Measurements from ENCODE around the gene TSPEAR. TPM values are rescaled to one million over a fixed set of nuclear protein-coding genes. Genes with fewer than 3 reads are reported as not detected.

Gene TSPEAR
- total RNA-seq, 1 experiment from 2014 or later, result not detected

DNA sequence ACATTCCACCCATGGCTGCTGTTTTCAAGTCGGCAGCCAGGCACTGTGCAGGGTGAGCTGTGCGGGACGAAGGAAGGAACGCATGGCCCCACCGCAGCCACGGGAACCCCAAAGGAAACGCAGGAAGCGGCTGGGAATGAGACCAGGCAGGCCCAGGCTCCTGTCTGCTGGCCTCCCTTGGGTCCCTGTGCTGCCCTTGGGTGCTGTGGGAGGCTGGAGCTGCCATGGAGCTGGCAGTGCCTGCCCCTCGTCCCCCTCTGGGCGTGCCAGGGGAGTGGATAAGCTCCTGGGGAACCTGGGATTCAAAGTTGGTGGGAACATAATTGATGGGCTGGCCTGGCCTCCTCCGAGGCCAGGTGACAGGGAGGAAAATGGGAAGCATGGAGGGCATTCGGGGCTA is 143.1 kb downstream of the TSPEAR start:
- Mint-ChIP-seq H3K27ac (ENCODE audit: unreplicated experiment) (no peak overlapping the region), H3K4me1 (ENCODE audit: low read depth, unreplicated experiment) (no peaks in the 10 kb centered on the region), H3K36me3 (ENCODE audit: insufficient read depth, unreplicated experiment) (no peaks in the 10 kb centered on the region), H3K9me3 (ENCODE audit: low read depth, unreplicated experiment) (peaks cover 6% of the 10 kb centered on the region), H3K4me3 (ENCODE audit: low read depth, unreplicated experiment) (no peak overlapping the region), H3K27me3 (ENCODE audit: unreplicated experiment) (peaks cover 68% of the 10 kb centered on the region)
- no TSS peak for BruUV-seq (replicated peaks)
- CTCF ChIA-PET, result no interaction called here
- intact Hi-C loops (cut with micrococcal nuclease; ENCODE audit: unreplicated experiment), result no loop called here
- TF ChIP-seq, protein P1, sequence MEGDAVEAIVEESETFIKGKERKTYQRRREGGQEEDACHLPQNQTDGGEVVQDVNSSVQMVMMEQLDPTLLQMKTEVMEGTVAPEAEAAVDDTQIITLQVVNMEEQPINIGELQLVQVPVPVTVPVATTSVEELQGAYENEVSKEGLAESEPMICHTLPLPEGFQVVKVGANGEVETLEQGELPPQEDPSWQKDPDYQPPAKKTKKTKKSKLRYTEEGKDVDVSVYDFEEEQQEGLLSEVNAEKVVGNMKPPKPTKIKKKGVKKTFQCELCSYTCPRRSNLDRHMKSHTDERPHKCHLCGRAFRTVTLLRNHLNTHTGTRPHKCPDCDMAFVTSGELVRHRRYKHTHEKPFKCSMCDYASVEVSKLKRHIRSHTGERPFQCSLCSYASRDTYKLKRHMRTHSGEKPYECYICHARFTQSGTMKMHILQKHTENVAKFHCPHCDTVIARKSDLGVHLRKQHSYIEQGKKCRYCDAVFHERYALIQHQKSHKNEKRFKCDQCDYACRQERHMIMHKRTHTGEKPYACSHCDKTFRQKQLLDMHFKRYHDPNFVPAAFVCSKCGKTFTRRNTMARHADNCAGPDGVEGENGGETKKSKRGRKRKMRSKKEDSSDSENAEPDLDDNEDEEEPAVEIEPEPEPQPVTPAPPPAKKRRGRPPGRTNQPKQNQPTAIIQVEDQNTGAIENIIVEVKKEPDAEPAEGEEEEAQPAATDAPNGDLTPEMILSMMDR (IDR thresholded peaks at IDR 0.05; ENCODE audit: unreplicated experiment), result no peak
- no peak for DNase-seq

GRCh38 chr21:44567481-44568171 is 143.7 kb downstream of the TSPEAR start:
- no peak overlapping the region for H3K27ac Mint-ChIP-seq (ENCODE audit: unreplicated experiment)
- DNase-seq, result no peak
- H3K4me1 Mint-ChIP-seq (ENCODE audit: low read depth, unreplicated experiment), result no peaks in the 10 kb centered on the region
- H3K27me3 Mint-ChIP-seq (ENCODE audit: unreplicated experiment), result peaks cover 68% of the 10 kb centered on the region
- CTCF ChIA-PET, result no interaction called here
- H3K4me3 Mint-ChIP-seq (ENCODE audit: low read depth, unreplicated experiment), result no peak overlapping the region
- no peaks in the 10 kb centered on the region for H3K36me3 Mint-ChIP-seq (ENCODE audit: insufficient read depth, unreplicated experiment)
- TF ChIP-seq, protein P1 (IDR thresholded peaks at IDR 0.05; ENCODE audit: unreplicated experiment), result no peak
- peaks cover 6% of the 10 kb centered on the region for H3K9me3 Mint-ChIP-seq (ENCODE audit: low read depth, unreplicated experiment)
- intact Hi-C loops (cut with micrococcal nuclease; ENCODE audit: unreplicated experiment), result no loop called here
- no TSS peak for BruUV-seq (replicated peaks)

- no peak overlapping the region for H3K4me3 Mint-ChIP-seq (ENCODE audit: low read depth, unreplicated experiment)
- BruUV-seq (replicated peaks), result no TSS peak
Observed at GRCh38 chr21:44566403-44566802, 145.0 kb downstream of the TSPEAR start.

DNA sequence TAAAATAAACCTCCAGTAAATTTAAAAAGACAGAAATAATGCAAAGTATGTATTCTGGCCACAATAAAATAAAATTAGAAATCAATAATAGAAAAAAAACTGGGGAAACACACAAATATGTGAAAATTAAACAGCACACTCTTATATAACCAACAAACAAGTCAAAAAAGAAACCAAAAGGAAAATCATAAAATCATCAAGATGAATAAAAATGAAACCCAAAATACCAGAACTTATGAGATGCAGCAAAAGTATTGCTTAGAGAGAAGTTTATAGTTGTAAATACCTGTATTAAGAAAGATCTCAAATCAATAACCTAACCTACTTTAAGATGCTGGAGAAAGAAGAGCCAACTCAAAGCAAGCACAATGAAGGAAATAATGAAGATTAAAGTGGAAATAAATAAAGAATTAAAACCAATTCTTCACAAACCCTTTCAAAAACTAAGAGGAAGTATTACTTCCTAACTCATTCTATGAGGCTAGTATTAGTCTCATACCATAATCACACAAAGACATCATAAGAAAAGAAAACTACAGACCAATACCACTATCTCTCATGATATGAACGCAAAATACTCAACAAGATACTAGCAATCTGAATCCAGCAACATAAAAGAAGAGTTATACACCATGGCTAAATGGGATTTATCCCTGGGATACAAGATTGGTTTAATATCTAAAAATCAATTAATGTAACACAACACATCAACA is 146.3 kb downstream of the TSPEAR start:
- TF ChIP-seq, protein P1 (IDR thresholded peaks at IDR 0.05; ENCODE audit: unreplicated experiment), result no peak
- BruUV-seq (replicated peaks), result no TSS peak

More at GRCh38 chr21:44566403-44566802, 145.0 kb downstream of the TSPEAR start:
- H3K4me1 Mint-ChIP-seq (ENCODE audit: low read depth, unreplicated experiment), result no peaks in the 10 kb centered on the region
- H3K27me3 Mint-ChIP-seq (ENCODE audit: unreplicated experiment), result peaks cover 70% of the 10 kb centered on the region
- peaks cover 1% of the 10 kb centered on the region for H3K9me3 Mint-ChIP-seq (ENCODE audit: low read depth, unreplicated experiment)
- intact Hi-C loops (cut with micrococcal nuclease; ENCODE audit: unreplicated experiment), result no loop called here
- no peaks in the 10 kb centered on the region for H3K36me3 Mint-ChIP-seq (ENCODE audit: insufficient read depth, unreplicated experiment)
- no peak for DNase-seq
- H3K27ac Mint-ChIP-seq (ENCODE audit: unreplicated experiment), result no peak overlapping the region
- CTCF ChIA-PET, result no interaction called here
- TF ChIP-seq, protein P1 (IDR thresholded peaks at IDR 0.05; ENCODE audit: unreplicated experiment), result no peak

More for the DNA sequence above, 146.3 kb downstream of the TSPEAR start:
- no peak overlapping the region for H3K4me3 Mint-ChIP-seq (ENCODE audit: low read depth, unreplicated experiment)
- no peak for DNase-seq
- no peaks in the 10 kb centered on the region for H3K36me3 Mint-ChIP-seq (ENCODE audit: insufficient read depth, unreplicated experiment)
- intact Hi-C loops (cut with micrococcal nuclease; ENCODE audit: unreplicated experiment), result no loop called here
- H3K9me3 Mint-ChIP-seq (ENCODE audit: low read depth, unreplicated experiment), result no peaks in the 10 kb centered on the region
- H3K27me3 Mint-ChIP-seq (ENCODE audit: unreplicated experiment), result peaks cover 76% of the 10 kb centered on the region
- no peak overlapping the region for H3K27ac Mint-ChIP-seq (ENCODE audit: unreplicated experiment)
- CTCF ChIA-PET, result no interaction called here
- H3K4me1 Mint-ChIP-seq (ENCODE audit: low read depth, unreplicated experiment), result no peaks in the 10 kb centered on the region

All from Calu3 (cell line).